WTC11 (cell line): ENCODE results near the gene COG8. TPM values are rescaled to one million over a fixed set of nuclear protein-coding genes. Genes with fewer than 3 reads are reported as not detected.

Experiments
- ATAC-seq: fragments of 200-7000 bp; cut with Tn5 transposase; 2 replicates; pipeline ENCODE4 v1.10.0; 2021; ENCODE audit warnings: mild to moderate bottlenecking, moderate library complexity
- CTCF ChIA-PET: fragments of 300-600 bp; sonication (Branson Sonifier 250); formaldehyde crosslinking; loops from one replicate; lab custom pipeline; 2021; ENCODE audit warnings: antibody characterized with exemption; lab: Charles Lee
- POLR2A ChIA-PET: fragments of 350-600 bp; sonication (Branson Sonifier 250); formaldehyde crosslinking; loops from one replicate; lab custom pipeline; 2021; ENCODE audit warnings: antibody characterized with exemption; lab: Charles Lee
- DNase-seq: peaks from one replicate; pipeline ENCODE4 v3.0.0; 2021; ENCODE audit warnings: low spot score
- H3K27ac Mint-ChIP-seq: 2 replicates; pipeline ENCODE4 v1.8.0; 2021; ENCODE audit warnings: mixed read lengths
- H3K27me3 Mint-ChIP-seq: 2 replicates; pipeline ENCODE4 v1.8.0; 2021; ENCODE audit warnings: low read depth, mild to moderate bottlenecking, moderate library complexity, mixed read lengths
- H3K36me3 Mint-ChIP-seq: 2 replicates; pipeline ENCODE4 v1.8.0; 2021; ENCODE audit warnings: mixed read lengths
- H3K4me1 Mint-ChIP-seq: 2 replicates; pipeline ENCODE4 v1.8.0; 2022; ENCODE audit warnings: mixed read lengths
- H3K4me3 Mint-ChIP-seq: 2 replicates; pipeline ENCODE4 v1.8.0; 2021; ENCODE audit warnings: mild to moderate bottlenecking, moderate library complexity, mixed read lengths
- H3K9me3 Mint-ChIP-seq: 2 replicates; pipeline ENCODE4 v1.8.0; 2021; ENCODE audit warnings: mixed read lengths
- E2F5 ChIP-seq: sonication (generic); formaldehyde crosslinking; IDR thresholded peaks from 2 replicates; pipeline ENCODE4 v1.8.1; 2022; ENCODE audit warnings: mild to moderate bottlenecking, moderate library complexity, missing genetic modification reagents
- FOXJ3 ChIP-seq: sonication (generic); formaldehyde crosslinking; IDR thresholded peaks from 2 replicates; pipeline ENCODE4 v1.9.0; 2021; ENCODE audit warnings: missing genetic modification reagents, mild to moderate bottlenecking, borderline replicate concordance
- FOXP1 ChIP-seq: sonication (generic); formaldehyde crosslinking; IDR thresholded peaks from 2 replicates; pipeline ENCODE4 v1.8.0; 2022; ENCODE audit warnings: missing genetic modification reagents, mild to moderate bottlenecking, moderate library complexity, borderline replicate concordance
- HMGXB4 ChIP-seq: sonication (generic); formaldehyde crosslinking; IDR thresholded peaks from 2 replicates; pipeline ENCODE4 v1.8.1; 2023; ENCODE audit warnings: mild to moderate bottlenecking, moderate library complexity, missing genetic modification reagents
- IRF1 ChIP-seq: sonication (generic); formaldehyde crosslinking; IDR thresholded peaks from 2 replicates; pipeline ENCODE4 v1.8.0; 2023; ENCODE audit warnings: missing genetic modification reagents
- NR3C1 ChIP-seq: sonication (generic); formaldehyde crosslinking; conservative IDR thresholded peaks from 2 replicates; pipeline ENCODE4 v1.8.1; 2023; ENCODE audit warnings: low read depth, mild to moderate bottlenecking, missing genetic modification reagents
- PRRX2 ChIP-seq: fragments of 250-450 bp; sonication (Bioruptor Pico); IDR thresholded peaks from 2 replicates; pipeline ENCODE4 v1.8.0; 2021; ENCODE audit warnings: mild to moderate bottlenecking
- RELA ChIP-seq: sonication (generic); formaldehyde crosslinking; IDR thresholded peaks from 2 replicates; pipeline ENCODE4 v1.8.1; 2022; ENCODE audit warnings: missing genetic modification reagents, mild to moderate bottlenecking, borderline replicate concordance
- SP1 ChIP-seq: sonication (generic); formaldehyde crosslinking; conservative IDR thresholded peaks from 2 replicates; pipeline ENCODE4 v1.8.1; 2022; ENCODE audit warnings: missing genetic modification reagents
- TEAD4 ChIP-seq: sonication (generic); formaldehyde crosslinking; IDR thresholded peaks from 2 replicates; pipeline ENCODE4 v1.8.0; 2022; ENCODE audit warnings: mild to moderate bottlenecking, missing genetic modification reagents
- ZNF121 ChIP-seq: sonication (generic); formaldehyde crosslinking; IDR thresholded peaks from 2 replicates; pipeline ENCODE4 v1.8.0; 2023; ENCODE audit warnings: missing genetic modification reagents
- ZNF416 ChIP-seq: fragments of 250-450 bp; sonication (Bioruptor Pico); IDR thresholded peaks from 2 replicates; pipeline ENCODE4 v1.9.0; 2021; ENCODE audit warnings: mild to moderate bottlenecking, inconsistent platforms
- ZNF512 ChIP-seq: sonication (generic); formaldehyde crosslinking; IDR thresholded peaks from 2 replicates; pipeline ENCODE4 v1.8.1; 2022; ENCODE audit warnings: missing genetic modification reagents, borderline replicate concordance
- total RNA-seq: library from RNA; stranded (reverse); gene quantifications from 3 replicates; pipeline ENCODE4 v1.2.3, GENCODE V29; 2021
- TF ChIP-seq, protein P1 (sequence below): sonication (generic); formaldehyde crosslinking; IDR thresholded peaks from 2 replicates; pipeline ENCODE4 v1.8.1; 2022; ENCODE audit warnings: low read depth, missing genetic modification reagents, borderline replicate concordance
- TF ChIP-seq, protein P2 (sequence below): sonication (generic); formaldehyde crosslinking; IDR thresholded peaks from 2 replicates; pipeline ENCODE4 v1.8.0; 2023; ENCODE audit warnings: missing genetic modification reagents, mild to moderate bottlenecking, borderline replicate concordance
- TF ChIP-seq, protein P3 (sequence below): sonication (generic); formaldehyde crosslinking; conservative IDR thresholded peaks from 2 replicates; pipeline ENCODE4 v1.8.1; 2023; ENCODE audit warnings: mild to moderate bottlenecking, low read depth, missing genetic modification reagents, moderate library complexity
- TF ChIP-seq, protein P4 (sequence below): fragments of 250-450 bp; sonication (Bioruptor Pico); IDR thresholded peaks from 2 replicates; pipeline ENCODE4 v2.1.2; 2022; ENCODE audit warnings: mild to moderate bottlenecking, moderate library complexity

COG8 gene
- total RNA-seq, 1 experiment from 2014 or later = 56.5 TPM

DNA sequence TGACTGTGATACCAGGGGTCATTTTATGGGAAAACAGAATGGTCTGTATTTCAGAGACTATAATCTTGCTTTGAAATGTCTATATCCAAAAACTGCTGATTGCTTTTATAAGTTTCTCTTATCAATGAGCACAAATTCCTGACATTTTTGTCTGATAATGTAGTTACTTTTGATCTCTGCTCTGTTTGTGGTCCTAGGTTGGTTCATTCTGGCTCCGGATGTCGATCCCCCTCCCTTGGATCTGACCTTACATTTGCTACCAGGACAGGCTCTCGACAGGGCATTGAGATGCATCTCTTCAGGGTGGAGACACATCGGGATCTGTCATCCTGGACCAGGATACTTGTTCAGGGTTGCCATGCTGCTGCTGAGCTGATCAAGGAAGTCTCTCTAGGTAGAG, 55.5 kb downstream of the COG8 start (continued):
- TF ChIP-seq, protein P1, sequence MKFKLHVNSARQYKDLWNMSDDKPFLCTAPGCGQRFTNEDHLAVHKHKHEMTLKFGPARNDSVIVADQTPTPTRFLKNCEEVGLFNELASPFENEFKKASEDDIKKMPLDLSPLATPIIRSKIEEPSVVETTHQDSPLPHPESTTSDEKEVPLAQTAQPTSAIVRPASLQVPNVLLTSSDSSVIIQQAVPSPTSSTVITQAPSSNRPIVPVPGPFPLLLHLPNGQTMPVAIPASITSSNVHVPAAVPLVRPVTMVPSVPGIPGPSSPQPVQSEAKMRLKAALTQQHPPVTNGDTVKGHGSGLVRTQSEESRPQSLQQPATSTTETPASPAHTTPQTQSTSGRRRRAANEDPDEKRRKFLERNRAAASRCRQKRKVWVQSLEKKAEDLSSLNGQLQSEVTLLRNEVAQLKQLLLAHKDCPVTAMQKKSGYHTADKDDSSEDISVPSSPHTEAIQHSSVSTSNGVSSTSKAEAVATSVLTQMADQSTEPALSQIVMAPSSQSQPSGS (CRISPR knock-in tag) = no peak
- no peak for TF ChIP-seq PRRX2 (CRISPR knock-in tag)
- no peak for TF ChIP-seq E2F5 (CRISPR knock-in tag)
- TF ChIP-seq TEAD4 = no peak

GRCh38 chr16:69277413-69277812, 62.0 kb downstream of the COG8 start:
- ChIA-PET CTCF (no interaction called here), POLR2A (no interaction called here)
- DNase-seq (no peak), ATAC-seq (no peak)
- H3K9me3 Mint-ChIP-seq = 0 out of 2 replicates have a peak, but pooled peaks cover 3% of the 10 kb centered on the region
- no peaks in the 10 kb centered on the region for H3K27me3 Mint-ChIP-seq
- H3K36me3 Mint-ChIP-seq = peaks cover 14% of the 10 kb centered on the region
- no peaks in the 10 kb centered on the region for H3K4me1 Mint-ChIP-seq
- no peak overlapping the region for H3K4me3 Mint-ChIP-seq
- no peak overlapping the region for H3K27ac Mint-ChIP-seq
- no peak for TF ChIP-seq FOXP1 (CRISPR knock-in tag)
- no peak for TF ChIP-seq ZNF512 (CRISPR knock-in tag)
- TF ChIP-seq, protein P2, sequence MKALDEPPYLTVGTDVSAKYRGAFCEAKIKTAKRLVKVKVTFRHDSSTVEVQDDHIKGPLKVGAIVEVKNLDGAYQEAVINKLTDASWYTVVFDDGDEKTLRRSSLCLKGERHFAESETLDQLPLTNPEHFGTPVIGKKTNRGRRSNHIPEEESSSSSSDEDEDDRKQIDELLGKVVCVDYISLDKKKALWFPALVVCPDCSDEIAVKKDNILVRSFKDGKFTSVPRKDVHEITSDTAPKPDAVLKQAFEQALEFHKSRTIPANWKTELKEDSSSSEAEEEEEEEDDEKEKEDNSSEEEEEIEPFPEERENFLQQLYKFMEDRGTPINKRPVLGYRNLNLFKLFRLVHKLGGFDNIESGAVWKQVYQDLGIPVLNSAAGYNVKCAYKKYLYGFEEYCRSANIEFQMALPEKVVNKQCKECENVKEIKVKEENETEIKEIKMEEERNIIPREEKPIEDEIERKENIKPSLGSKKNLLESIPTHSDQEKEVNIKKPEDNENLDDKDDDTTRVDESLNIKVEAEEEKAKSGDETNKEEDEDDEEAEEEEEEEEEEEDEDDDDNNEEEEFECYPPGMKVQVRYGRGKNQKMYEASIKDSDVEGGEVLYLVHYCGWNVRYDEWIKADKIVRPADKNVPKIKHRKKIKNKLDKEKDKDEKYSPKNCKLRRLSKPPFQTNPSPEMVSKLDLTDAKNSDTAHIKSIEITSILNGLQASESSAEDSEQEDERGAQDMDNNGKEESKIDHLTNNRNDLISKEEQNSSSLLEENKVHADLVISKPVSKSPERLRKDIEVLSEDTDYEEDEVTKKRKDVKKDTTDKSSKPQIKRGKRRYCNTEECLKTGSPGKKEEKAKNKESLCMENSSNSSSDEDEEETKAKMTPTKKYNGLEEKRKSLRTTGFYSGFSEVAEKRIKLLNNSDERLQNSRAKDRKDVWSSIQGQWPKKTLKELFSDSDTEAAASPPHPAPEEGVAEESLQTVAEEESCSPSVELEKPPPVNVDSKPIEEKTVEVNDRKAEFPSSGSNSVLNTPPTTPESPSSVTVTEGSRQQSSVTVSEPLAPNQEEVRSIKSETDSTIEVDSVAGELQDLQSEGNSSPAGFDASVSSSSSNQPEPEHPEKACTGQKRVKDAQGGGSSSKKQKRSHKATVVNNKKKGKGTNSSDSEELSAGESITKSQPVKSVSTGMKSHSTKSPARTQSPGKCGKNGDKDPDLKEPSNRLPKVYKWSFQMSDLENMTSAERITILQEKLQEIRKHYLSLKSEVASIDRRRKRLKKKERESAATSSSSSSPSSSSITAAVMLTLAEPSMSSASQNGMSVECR = no peak
- TF ChIP-seq NR3C1 (CRISPR knock-in tag) = no peak
- no peak for TF ChIP-seq FOXJ3 (CRISPR knock-in tag)
- no peak for TF ChIP-seq TEAD4
- TF ChIP-seq, protein P3, sequence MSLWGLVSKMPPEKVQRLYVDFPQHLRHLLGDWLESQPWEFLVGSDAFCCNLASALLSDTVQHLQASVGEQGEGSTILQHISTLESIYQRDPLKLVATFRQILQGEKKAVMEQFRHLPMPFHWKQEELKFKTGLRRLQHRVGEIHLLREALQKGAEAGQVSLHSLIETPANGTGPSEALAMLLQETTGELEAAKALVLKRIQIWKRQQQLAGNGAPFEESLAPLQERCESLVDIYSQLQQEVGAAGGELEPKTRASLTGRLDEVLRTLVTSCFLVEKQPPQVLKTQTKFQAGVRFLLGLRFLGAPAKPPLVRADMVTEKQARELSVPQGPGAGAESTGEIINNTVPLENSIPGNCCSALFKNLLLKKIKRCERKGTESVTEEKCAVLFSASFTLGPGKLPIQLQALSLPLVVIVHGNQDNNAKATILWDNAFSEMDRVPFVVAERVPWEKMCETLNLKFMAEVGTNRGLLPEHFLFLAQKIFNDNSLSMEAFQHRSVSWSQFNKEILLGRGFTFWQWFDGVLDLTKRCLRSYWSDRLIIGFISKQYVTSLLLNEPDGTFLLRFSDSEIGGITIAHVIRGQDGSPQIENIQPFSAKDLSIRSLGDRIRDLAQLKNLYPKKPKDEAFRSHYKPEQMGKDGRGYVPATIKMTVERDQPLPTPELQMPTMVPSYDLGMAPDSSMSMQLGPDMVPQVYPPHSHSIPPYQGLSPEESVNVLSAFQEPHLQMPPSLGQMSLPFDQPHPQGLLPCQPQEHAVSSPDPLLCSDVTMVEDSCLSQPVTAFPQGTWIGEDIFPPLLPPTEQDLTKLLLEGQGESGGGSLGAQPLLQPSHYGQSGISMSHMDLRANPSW = no peak
- TF ChIP-seq ZNF121 (CRISPR knock-in tag) = no peak
- TF ChIP-seq IRF1 (CRISPR knock-in tag) = no peak
- no peak for TF ChIP-seq RELA (CRISPR knock-in tag)
- TF ChIP-seq, protein P4, sequence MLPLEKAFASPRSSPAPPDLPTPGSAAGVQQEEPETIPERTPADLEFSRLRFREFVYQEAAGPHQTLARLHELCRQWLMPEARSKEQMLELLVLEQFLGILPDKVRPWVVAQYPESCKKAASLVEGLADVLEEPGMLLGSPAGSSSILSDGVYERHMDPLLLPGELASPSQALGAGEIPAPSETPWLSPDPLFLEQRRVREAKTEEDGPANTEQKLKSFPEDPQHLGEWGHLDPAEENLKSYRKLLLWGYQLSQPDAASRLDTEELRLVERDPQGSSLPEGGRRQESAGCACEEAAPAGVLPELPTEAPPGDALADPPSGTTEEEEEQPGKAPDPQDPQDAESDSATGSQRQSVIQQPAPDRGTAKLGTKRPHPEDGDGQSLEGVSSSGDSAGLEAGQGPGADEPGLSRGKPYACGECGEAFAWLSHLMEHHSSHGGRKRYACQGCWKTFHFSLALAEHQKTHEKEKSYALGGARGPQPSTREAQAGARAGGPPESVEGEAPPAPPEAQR (CRISPR knock-in tag) = no peak
- TF ChIP-seq SP1 (CRISPR knock-in tag) = no peak
- no peak for TF ChIP-seq HMGXB4 (CRISPR knock-in tag)
- no peak for TF ChIP-seq ZNF416 (CRISPR knock-in tag)
